GM18909 (cell line): ENCODE measurements around the gene AR.

Source experiments
- ATAC-seq: cut with Tn5 transposase; IDR thresholded peaks from one replicate; pipeline ENCODE4 v1.9.1; 2021; ENCODE audit warnings: mild to moderate bottlenecking; ENCODE audit not compliant: unreplicated experiment, poor library complexity

AR gene

DNA sequence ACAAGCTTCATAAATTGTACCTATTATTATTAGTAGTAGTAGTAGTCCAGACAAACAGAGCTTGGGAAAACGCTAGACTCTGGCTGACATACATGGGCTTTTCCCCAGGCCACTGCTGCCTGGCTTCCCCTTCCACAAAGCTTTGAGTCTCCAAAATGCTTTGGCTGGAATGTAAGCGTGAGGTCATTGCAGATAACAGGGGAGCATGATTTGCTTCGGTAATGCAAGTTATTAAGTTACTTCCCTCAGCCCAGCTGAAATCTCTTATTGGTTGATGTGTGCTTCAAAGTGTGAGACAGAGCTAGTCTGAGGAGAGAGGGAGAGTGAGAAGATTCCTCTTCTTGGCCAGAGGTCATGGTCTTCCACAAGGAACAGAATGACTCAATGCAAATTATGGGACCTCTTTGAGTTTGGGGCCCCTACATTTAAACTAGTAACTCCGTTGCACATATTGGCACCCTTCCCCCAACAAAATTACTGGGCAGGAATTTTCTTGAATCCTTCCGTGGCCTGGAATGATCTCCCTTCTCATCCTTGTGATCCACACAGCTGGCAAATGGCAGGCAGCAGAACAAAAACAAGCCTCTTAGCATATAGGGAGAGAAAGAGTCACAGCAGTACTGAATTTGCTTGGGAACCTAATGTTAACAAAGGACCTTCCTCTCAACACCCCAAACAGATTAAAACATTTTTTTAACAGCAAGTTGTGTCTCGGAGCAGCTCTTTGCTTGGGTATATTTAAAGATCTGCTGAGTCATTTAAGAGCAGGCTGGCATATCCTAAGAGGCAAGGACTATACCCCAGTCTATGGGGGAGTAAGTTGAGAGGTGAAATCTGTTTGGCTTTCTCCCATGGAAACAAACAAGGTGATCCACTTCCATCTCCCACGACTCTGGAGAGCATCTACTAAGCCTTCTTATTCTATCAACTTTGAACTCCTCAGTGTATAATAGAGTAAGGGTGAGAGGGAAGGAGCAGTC is 19.9 kb downstream of the AR start:
- ATAC-seq = no peak

DNA sequence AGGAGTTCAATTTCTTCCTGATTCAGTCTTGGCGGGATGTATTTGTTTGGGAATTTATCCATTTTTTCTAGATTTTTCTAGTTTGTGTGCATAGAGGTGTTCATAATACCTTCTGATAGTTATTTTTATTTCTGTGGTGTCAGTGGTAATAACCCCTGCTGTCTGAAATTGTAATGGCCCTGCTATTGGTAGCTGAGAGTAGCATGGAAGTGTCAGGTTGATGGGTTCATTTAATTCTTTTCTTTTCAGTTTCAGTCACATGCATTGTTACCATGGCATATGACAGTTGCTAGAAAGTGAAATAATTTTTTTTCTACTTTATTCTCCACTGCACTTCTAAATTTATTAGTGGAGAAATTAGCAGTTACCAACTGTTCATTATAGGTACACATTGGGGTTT is 20.7 kb downstream of the AR start:
- ATAC-seq = no peak

GRCh38 chrX:67568769-67569168 is 24.9 kb downstream of the AR start:
- ATAC-seq = no peak

GRCh38 chrX:67570839-67571238 is 27.0 kb downstream of the AR start:
- ATAC-seq = no peak

GRCh38 chrX:67574696-67575095 is 30.9 kb downstream of the AR start:
- ATAC-seq = no peak

GRCh38 chrX:67582436-67582835 is 38.6 kb downstream of the AR start:
- ATAC-seq = no peak

DNA sequence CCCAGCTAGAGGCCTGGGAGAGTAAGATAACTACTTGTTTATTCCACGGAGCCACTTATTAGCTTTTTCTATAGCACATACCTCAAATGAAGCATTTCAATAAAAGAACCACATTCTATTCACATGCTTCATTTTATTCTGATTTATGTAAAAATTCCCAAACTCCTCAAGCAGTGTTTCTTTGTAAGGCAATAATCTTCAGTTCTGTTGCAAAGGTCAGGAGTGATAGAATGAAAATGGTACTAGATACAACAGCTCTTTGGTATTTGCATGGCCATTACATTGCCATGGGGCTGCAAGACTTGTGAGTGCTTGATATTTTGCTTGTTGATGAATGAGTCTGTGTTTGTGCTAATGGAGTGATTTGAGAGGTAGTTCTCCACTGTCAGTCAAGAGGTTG is 39.4 kb downstream of the AR start:
- ATAC-seq = no peak

- ATAC-seq = no peak
Measured at GRCh38 chrX:67585401-67585800, 41.6 kb downstream of the AR start.

DNA sequence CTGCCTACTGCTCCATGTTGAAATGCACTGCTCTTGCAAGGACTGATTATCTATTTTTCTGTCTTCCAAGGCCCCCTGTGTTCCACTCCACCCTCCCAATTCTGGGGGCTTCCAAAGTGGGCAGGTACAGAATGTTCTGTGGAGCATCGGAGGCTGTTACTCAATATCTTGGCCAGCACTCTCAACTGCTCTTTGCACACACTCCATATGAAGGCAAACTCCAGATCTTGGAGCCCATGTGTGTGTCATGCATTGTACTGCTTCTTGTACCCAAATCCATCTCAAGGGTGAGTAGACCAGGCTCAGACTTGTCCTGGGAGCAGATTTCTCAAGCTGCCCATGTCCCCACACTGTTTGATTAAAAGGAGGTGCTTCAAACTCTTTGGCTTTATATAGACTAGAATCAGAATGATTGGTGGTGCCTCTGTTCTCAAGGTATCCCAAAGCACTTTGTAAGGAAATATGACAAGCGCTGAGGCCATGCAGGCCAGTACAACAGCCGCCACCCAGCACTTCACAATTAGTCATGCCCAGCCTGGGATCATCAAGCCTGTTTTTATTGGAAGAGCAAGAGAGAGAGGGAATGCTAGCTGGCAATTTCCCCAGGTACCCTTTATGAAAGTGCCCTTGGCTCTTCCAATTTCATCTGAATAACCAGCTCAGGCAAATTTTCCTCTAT is 44.3 kb downstream of the AR start:
- ATAC-seq = no peak

DNA sequence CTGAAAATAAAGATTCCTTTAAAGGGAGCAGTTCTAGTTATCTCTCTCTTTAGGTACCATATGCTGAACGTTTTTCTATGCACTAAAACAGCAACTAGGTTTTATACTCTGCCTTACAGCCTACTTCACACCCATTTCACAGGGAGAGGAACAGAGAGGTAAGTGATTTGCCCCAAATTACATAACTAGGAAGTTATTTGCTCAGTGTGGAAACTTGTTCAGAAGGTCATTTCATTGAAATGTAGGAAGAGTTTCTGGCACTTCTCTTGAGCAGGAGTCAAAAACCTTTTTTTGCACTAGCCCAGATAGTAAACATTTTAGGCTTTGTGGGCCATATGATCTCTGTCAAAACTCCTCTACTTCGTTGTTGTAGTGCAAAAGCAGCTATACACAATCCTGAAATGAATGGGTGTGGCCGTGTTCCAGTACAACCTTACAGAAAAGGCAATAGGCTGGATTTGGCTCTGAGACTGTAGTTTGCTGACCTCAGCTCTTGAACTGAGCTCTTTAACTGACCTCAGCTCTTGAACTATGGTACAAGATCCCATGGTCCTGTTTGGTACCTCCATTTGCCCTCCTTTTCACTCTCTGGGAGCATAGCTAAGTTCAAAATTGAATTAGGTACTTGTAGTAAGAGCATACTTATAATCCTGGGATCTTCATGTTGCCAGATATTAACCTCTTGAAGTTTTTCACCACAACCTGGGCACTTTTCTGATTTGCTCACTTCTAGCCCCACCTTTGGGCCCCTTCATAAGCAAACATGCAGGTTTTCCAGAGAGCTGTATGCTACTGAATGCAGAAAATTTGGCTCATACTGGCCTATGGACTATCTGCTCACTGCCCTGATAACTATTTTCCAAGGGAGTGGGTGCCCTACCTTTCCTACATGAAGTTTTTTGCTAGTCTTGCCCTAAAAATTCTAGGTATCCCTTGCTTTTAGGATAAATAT is 53.3 kb downstream of the AR start:
- no peak for ATAC-seq

GRCh38 chrX:67599532-67599931 is 55.7 kb downstream of the AR start:
- ATAC-seq = no peak

DNA sequence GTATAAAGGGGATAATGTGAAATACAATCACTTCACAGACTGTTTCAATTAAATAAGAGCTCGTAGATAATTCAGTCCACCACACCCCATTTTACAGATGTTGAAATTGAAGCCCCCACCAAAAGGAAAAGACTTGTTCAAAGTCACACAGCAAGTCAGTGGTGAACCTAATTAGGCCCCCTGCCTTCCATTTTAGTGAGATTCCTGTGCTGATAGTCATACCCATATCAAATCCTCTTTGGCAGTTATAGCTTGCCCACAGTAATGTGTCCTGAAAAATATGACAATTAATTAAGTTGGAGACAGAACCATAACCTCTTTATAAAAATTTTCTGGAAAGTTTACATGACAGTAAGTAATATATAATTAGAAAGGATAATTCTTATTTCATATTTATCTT is 58.0 kb downstream of the AR start:
- no peak for ATAC-seq

- ATAC-seq = peak; percentile 90
Measured at GRCh38 chrX:67604979-67605703, 61.3 kb downstream of the AR start.

DNA sequence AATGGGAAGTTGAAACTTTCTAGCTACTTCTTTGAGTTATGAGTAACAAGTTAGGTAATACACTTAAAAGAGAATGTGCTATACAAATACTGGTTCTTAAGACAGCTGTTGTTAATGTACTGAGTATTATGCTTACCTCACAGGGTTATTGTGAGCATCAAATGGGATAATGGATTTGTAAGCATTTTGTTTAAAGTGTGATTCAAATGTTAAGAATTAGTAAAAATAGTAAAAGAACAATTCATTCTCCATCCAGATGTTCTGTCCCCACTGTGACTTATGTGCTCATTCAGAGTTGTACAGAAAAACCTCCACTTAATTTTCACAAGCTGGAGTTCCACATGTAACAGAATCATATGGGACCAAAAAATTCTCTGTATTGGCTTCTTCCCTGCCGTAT is 63.6 kb downstream of the AR start:
- no peak for ATAC-seq

DNA sequence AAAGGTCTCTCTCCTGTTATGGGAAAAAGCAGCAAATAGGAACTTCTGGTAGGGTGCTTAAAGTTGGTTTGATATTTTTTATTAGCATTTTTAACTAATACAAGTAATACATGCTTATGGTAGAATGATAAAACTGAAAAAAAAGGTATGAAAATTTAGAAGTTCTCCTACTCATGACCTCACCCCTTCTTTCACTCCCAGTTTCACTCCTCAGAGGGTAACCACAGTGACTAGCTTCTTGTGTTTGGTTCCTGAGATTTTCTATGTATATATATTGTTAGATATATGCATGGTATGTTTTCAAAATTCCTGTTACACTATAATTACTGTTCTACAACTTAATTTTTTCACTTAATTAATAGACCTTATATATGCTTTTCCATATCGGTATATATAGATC is 66.5 kb downstream of the AR start:
- peak; percentile 74 for ATAC-seq

DNA sequence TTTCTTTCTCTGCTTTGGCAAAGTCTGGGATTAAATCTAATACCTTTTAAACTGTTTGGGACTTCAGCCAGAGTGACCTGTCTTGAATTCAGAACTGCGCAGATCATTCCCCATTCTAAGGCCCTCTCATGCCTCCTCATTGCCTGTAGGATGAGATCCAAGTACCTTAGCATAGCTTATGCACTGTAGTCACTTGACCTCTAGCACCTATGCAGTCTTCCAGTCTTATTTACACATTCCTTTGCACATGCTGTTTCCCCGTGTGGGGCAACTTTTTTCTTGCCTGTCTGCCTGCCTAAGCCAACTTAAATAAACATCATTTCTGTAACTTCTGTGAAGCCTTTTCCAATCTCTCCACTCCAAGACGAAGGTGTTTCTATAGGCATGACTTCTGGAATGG is 68.4 kb downstream of the AR start:
- no peak for ATAC-seq

- no peak for ATAC-seq
Measured at GRCh38 chrX:67613366-67613765, 69.5 kb downstream of the AR start.

- no peak for ATAC-seq
Measured at GRCh38 chrX:67613996-67614395, 70.2 kb downstream of the AR start.

- no peak for ATAC-seq
Measured at GRCh38 chrX:67614423-67614822, 70.6 kb downstream of the AR start.

DNA sequence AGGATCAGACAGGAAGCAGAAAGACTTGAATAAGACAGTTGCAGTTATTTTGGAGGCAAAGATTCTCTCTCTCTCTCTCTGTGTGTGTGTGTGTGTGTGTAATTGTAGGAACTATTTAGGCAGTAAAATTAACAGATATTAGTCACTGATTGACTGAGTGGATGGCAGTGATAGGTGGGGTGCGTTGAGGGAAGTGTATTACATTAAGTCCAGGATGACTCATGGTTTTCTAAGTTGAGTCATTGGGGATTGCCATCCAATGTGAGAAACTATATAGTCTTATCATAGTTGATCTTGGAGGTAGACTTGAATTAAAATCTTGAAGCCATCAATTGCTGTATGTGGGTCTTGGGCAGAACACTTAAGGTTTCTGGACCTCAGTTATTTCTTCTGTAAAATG is 75.4 kb downstream of the AR start:
- ATAC-seq = peak; percentile 89
